ENCODE measurements around the gene KLHL29.

KLHL29 gene

GRCh38 chr2:23703037-23703582 lies 318.1 kb downstream of the KLHL29 start:
- no peaks in the 10 kb centered on the region for H3F3A ChIP-seq (ENCODE audit: insufficient read depth, low read length)
- no peak overlapping the region for H2AFZ ChIP-seq (ENCODE audit: low read length)
- H3K4me1 ChIP-seq (ENCODE audit: low read length), result no peaks in the 10 kb centered on the region
- H3K4me2 ChIP-seq (ENCODE audit: low read depth, low read length), result no peak overlapping the region
- no peak overlapping the region for H3K4me3 ChIP-seq (ENCODE audit: low read length)
- no peak overlapping the region for H3K27ac ChIP-seq (ENCODE audit: low read length)
- TF ChIP-seq CTCF (IDR thresholded peaks at IDR 0.05; ENCODE audit: low read length), result no peak
- no peak for TF ChIP-seq EZH2phosphoT487 (IDR thresholded peaks at IDR 0.05; ENCODE audit: low read length)
- no peak for TF ChIP-seq EZH2 (optimal IDR thresholded peaks at IDR 0.05; ENCODE audit: low read depth, low read length)
- no peaks in the 10 kb centered on the region for H3K79me2 ChIP-seq (ENCODE audit: low read length)
- H3K9ac ChIP-seq (ENCODE audit: low read length), result no peak overlapping the region
- H3K9me2 ChIP-seq (replicated peaks; ENCODE audit: insufficient read depth, low read length), result no peaks in the 10 kb centered on the region
- no peaks in the 10 kb centered on the region for H3K9me3 ChIP-seq (replicated peaks; ENCODE audit: insufficient read depth, low read length)
- H4K20me1 ChIP-seq (ENCODE audit: insufficient read depth, low read length), result no peaks in the 10 kb centered on the region
- H3K27me3 ChIP-seq (replicated peaks; ENCODE audit: insufficient read depth, low read length), result no peaks in the 10 kb centered on the region
- no peak for DNase-seq
- H3K36me3 ChIP-seq (replicated peaks; ENCODE audit: insufficient read depth, low read length), result no peaks in the 10 kb centered on the region

GRCh38 chr2:23703583-23704385 lies 318.8 kb downstream of the KLHL29 start:
- Histone ChIP-seq H3K4me1 (ENCODE audit: low read length) (no peaks in the 10 kb centered on the region), H3K9me3 (replicated peaks; ENCODE audit: insufficient read depth, low read length) (no peaks in the 10 kb centered on the region), H3K36me3 (replicated peaks; ENCODE audit: insufficient read depth, low read length) (no peaks in the 10 kb centered on the region), H3K4me3 (ENCODE audit: low read length) (no peak overlapping the region), H4K20me1 (ENCODE audit: insufficient read depth, low read length) (no peaks in the 10 kb centered on the region), H2AFZ (ENCODE audit: low read length) (no peak overlapping the region), H3F3A (ENCODE audit: insufficient read depth, low read length) (no peaks in the 10 kb centered on the region), H3K27ac (ENCODE audit: low read length) (no peak overlapping the region), H3K27me3 (replicated peaks; ENCODE audit: insufficient read depth, low read length) (no peaks in the 10 kb centered on the region), H3K9ac (ENCODE audit: low read length) (no peak overlapping the region), H3K4me2 (ENCODE audit: low read depth, low read length) (no peak overlapping the region), H3K79me2 (ENCODE audit: low read length) (no peaks in the 10 kb centered on the region), H3K9me2 (replicated peaks; ENCODE audit: insufficient read depth, low read length) (no peaks in the 10 kb centered on the region)
- TF ChIP-seq EZH2 (optimal IDR thresholded peaks at IDR 0.05; ENCODE audit: low read depth, low read length) (no peak), CTCF (IDR thresholded peaks at IDR 0.05; ENCODE audit: low read length) (no peak), EZH2phosphoT487 (IDR thresholded peaks at IDR 0.05; ENCODE audit: low read length) (no peak)
- DNase-seq, result no peak

GRCh38 chr2:23705771-23706612 lies 321.0 kb downstream of the KLHL29 start:
- Histone ChIP-seq H3K79me2 (ENCODE audit: low read length) (no peaks in the 10 kb centered on the region), H3K27me3 (replicated peaks; ENCODE audit: insufficient read depth, low read length) (no peaks in the 10 kb centered on the region), H3K27ac (ENCODE audit: low read length) (no peak overlapping the region), H3K9me2 (replicated peaks; ENCODE audit: insufficient read depth, low read length) (no peaks in the 10 kb centered on the region), H3K9me3 (replicated peaks; ENCODE audit: insufficient read depth, low read length) (no peaks in the 10 kb centered on the region), H2AFZ (ENCODE audit: low read length) (no peak overlapping the region), H4K20me1 (ENCODE audit: insufficient read depth, low read length) (no peaks in the 10 kb centered on the region), H3K9ac (ENCODE audit: low read length) (no peak overlapping the region), H3K36me3 (replicated peaks; ENCODE audit: insufficient read depth, low read length) (no peaks in the 10 kb centered on the region), H3K4me1 (ENCODE audit: low read length) (no peaks in the 10 kb centered on the region), H3K4me3 (ENCODE audit: low read length) (no peak overlapping the region), H3F3A (ENCODE audit: insufficient read depth, low read length) (no peaks in the 10 kb centered on the region), H3K4me2 (ENCODE audit: low read depth, low read length) (no peak overlapping the region)
- DNase-seq, result no peak
- TF ChIP-seq CTCF (IDR thresholded peaks at IDR 0.05; ENCODE audit: low read length), result no peak
- no peak for TF ChIP-seq EZH2 (optimal IDR thresholded peaks at IDR 0.05; ENCODE audit: low read depth, low read length)
- no peak for TF ChIP-seq EZH2phosphoT487 (IDR thresholded peaks at IDR 0.05; ENCODE audit: low read length)
